ENCODE results near the gene PHKG1.
"Not testable (repeated sequence)": the region's sequence is repeated elsewhere in the genome, so short reads cannot be mapped to it uniquely, and the experiment has no call there.

PHKG1 gene

DNA sequence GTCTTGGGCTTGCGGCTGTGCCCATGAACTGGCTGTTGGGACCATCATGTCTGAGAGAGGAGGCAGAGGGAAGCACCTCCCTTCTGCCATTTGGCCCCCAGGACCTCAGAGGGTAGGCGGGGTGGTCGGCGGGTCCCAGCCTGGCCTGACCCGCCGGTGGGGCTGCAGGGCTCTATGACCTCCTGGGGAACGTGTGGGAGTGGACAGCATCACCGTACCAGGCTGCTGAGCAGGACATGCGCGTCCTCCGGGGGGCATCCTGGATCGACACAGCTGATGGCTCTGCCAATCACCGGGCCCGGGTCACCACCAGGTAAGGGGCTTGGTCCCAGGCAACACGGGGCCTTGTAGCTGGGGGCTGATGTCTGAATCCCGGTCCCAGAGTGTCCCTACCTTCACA lies 14.6 kb downstream of the PHKG1 start:
- H3K27ac Mint-ChIP-seq (ENCODE audit: low read depth), result no peak overlapping the region
- no peak overlapping the region for H3K4me3 Mint-ChIP-seq
- no peaks in the 10 kb centered on the region for H3K27me3 Mint-ChIP-seq
- no peaks in the 10 kb centered on the region for H3K9me3 Mint-ChIP-seq
- H3K36me3 Mint-ChIP-seq (ENCODE audit: insufficient read depth), result peaks cover 22% of the 10 kb centered on the region
- ATAC-seq (replicated peaks; ENCODE audit: extremely low read depth, poor library complexity, severe bottlenecking) (no peak), DNase-seq (ENCODE audit: low spot score in 2 of 2) (no peak)
- peaks cover 6% of the 10 kb centered on the region for H3K4me1 Mint-ChIP-seq

DNA sequence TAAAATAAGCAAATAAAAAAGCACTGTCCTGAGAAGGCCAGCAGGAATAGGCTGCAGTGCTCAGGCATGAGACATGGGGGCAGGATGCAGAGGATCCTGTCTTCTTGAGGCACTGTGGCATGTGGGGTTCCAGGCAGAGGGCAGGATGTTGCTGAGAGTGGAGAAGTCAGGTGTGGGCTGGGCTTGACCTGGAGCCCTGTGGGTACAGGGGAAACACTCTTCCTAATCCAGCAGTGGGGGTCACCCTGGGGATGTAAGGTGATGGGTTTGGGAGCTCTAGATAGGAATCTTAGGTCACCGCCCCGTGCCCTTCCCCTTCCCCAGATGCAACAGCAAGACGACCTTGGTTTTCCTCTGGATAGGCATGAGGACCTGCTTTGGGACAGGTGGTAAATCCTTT lies 15.1 kb downstream of the PHKG1 start:
- Mint-ChIP-seq H3K4me1 (peaks cover 6% of the 10 kb centered on the region), H3K36me3 (ENCODE audit: insufficient read depth) (peaks cover 22% of the 10 kb centered on the region)
- no peak for DNase-seq (ENCODE audit: low spot score in 2 of 2)

GRCh38 chr7:56074371-56074791 lies 18.4 kb downstream of the PHKG1 start:
- DNase-seq (ENCODE audit: low spot score in 2 of 2), result peak; percentile 48 to 53
- Mint-ChIP-seq H3K27me3 (no peaks in the 10 kb centered on the region), H3K36me3 (ENCODE audit: insufficient read depth) (peaks cover 40% of the 10 kb centered on the region), H3K27ac (ENCODE audit: low read depth) (no peak overlapping the region), H3K4me3 (no peak overlapping the region), H3K9me3 (no peaks in the 10 kb centered on the region), H3K4me1 (peaks cover 6% of the 10 kb centered on the region)
- peak; percentile 80 for ATAC-seq (replicated peaks; ENCODE audit: extremely low read depth, poor library complexity, severe bottlenecking)

More for the DNA sequence above, 15.1 kb downstream of the PHKG1 start:
- Mint-ChIP-seq H3K4me3 (no peak overlapping the region), H3K9me3 (no peaks in the 10 kb centered on the region), H3K27me3 (no peaks in the 10 kb centered on the region), H3K27ac (ENCODE audit: low read depth) (no peak overlapping the region)
- no peak for ATAC-seq (replicated peaks; ENCODE audit: extremely low read depth, poor library complexity, severe bottlenecking)

DNA sequence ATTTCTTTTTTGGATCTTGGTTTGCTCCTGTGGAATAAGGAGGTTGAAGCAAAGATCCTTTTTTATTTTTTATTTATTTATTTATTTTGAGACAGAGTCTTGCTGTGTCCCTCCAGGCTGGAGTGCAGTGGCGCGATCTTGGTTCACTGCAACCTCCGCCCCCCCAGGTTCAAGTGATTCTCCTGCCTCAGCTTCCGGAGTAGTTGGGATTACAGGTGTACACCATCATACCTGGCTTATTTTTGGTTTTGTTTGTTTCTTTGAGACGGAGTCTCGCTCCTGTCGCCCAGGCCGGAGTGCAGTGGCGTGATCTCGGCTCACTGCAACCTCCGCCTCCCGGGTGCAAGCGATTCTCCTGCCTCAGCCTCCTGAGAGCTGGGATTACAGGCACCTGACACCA lies 26.4 kb downstream of the PHKG1 start:
- H3K4me3 Mint-ChIP-seq; ATAC-seq (replicated peaks; ENCODE audit: extremely low read depth, poor library complexity, severe bottlenecking); H3K27ac Mint-ChIP-seq (ENCODE audit: low read depth); H3K27me3 Mint-ChIP-seq; DNase-seq (ENCODE audit: low spot score in 2 of 2); H3K9me3 Mint-ChIP-seq: not testable (repeated sequence)
- H3K4me1 Mint-ChIP-seq, result peaks cover 28% of the 10 kb centered on the region
- peaks cover 50% of the 10 kb centered on the region for H3K36me3 Mint-ChIP-seq (ENCODE audit: insufficient read depth)

GRCh38 chr7:56063882-56064625 lies 28.7 kb downstream of the PHKG1 start, which contains the start of gene SUMF2:
TSS of gene SUMF2 (plus strand) at chr7:56064286. CDS start at chr7:56064312, 26 bp downstream.
- Mint-ChIP-seq H3K4me3 (peak within 1 kb of the TSS; percentile 92), H3K4me1 (peaks cover 28% of the 10 kb centered on the region), H3K27me3 (no peaks in the 10 kb centered on the region), H3K36me3 (ENCODE audit: insufficient read depth) (peaks cover 53% of the 10 kb centered on the region), H3K27ac (ENCODE audit: low read depth) (peak within 1 kb of the TSS; percentile 95), H3K9me3 (no peaks in the 10 kb centered on the region)
- DNase-seq (ENCODE audit: low spot score in 2 of 2) (peak; percentile 79 to 86), ATAC-seq (replicated peaks; ENCODE audit: extremely low read depth, poor library complexity, severe bottlenecking) (peak; percentile 86)

- H3K4me3 Mint-ChIP-seq, result peak overlapping the region; percentile 92
- H3K27ac Mint-ChIP-seq (ENCODE audit: low read depth), result peak overlapping the region; percentile 95
- no peaks in the 10 kb centered on the region for H3K27me3 Mint-ChIP-seq
- peaks cover 28% of the 10 kb centered on the region for H3K4me1 Mint-ChIP-seq
- H3K36me3 Mint-ChIP-seq (ENCODE audit: insufficient read depth), result peaks cover 52% of the 10 kb centered on the region
- DNase-seq (ENCODE audit: low spot score in 2 of 2) (no peak), ATAC-seq (replicated peaks; ENCODE audit: extremely low read depth, poor library complexity, severe bottlenecking) (no peak)
- no peaks in the 10 kb centered on the region for H3K9me3 Mint-ChIP-seq
These were observed 29.3 kb downstream of the PHKG1 start for GRCh38 chr7:56063500-56063881.

DNA sequence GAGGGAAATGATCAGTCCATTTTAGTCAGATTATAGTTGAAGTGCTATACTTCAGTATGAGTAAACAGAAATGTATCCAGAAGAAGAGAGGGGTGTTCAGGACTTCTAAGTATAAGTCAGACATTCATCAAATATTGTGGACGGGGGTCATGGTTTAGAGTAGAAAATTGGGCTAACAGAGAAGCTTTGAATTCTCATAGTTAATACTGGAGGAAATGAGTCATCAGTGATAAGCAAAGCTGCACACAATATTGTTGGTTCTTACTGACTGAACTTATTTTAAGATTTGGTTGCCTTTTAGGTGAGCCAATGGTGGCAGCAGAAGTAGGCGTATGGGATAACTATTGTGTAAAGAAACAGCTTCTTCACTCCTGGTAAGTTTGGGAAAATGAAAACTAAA lies 30.4 kb downstream of the PHKG1 start:
- Mint-ChIP-seq H3K27me3 (no peaks in the 10 kb centered on the region), H3K4me3 (peak overlapping the region; percentile 19), H3K9me3 (no peaks in the 10 kb centered on the region), H3K36me3 (ENCODE audit: insufficient read depth) (peaks cover 59% of the 10 kb centered on the region), H3K4me1 (peaks cover 28% of the 10 kb centered on the region), H3K27ac (ENCODE audit: low read depth) (peak overlapping the region; percentile 95)
- DNase-seq (ENCODE audit: low spot score in 2 of 2) (no peak), ATAC-seq (replicated peaks; ENCODE audit: extremely low read depth, poor library complexity, severe bottlenecking) (no peak)

DNA sequence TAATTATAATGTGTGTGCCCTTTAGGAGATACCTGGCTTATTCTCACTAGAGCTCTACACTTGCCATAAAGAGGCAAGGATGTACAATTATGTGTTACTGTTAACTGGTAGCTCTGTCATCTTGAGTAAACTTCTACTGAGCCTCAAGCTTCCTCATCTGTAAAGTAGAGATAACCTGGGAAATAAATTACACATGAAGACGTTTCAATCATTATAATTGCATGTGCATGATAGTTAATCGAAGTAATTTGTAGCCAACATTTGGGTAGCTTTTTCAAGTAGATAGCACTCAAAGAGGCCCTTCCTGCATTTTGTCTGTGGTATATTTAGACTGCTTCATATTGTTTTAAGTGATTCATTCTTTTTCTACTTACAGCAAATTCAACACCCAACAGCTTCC lies 38.8 kb downstream of the PHKG1 start:
- ATAC-seq (replicated peaks; ENCODE audit: extremely low read depth, poor library complexity, severe bottlenecking) (no peak), DNase-seq (ENCODE audit: low spot score in 2 of 2) (no peak)
- H3K27me3 Mint-ChIP-seq, result no peaks in the 10 kb centered on the region
- peaks cover 60% of the 10 kb centered on the region for H3K36me3 Mint-ChIP-seq (ENCODE audit: insufficient read depth)
- H3K4me3 Mint-ChIP-seq, result no peak overlapping the region
- H3K9me3 Mint-ChIP-seq, result no peaks in the 10 kb centered on the region
- peaks cover 21% of the 10 kb centered on the region for H3K4me1 Mint-ChIP-seq
- no peak overlapping the region for H3K27ac Mint-ChIP-seq (ENCODE audit: low read depth)

GRCh38 chr7:56053379-56053778 lies 39.4 kb downstream of the PHKG1 start:
- no peaks in the 10 kb centered on the region for H3K27me3 Mint-ChIP-seq
- H3K27ac Mint-ChIP-seq (ENCODE audit: low read depth), result peak overlapping the region; percentile 32
- no peak overlapping the region for H3K4me3 Mint-ChIP-seq
- peaks cover 21% of the 10 kb centered on the region for H3K4me1 Mint-ChIP-seq
- no peaks in the 10 kb centered on the region for H3K9me3 Mint-ChIP-seq
- H3K36me3 Mint-ChIP-seq (ENCODE audit: insufficient read depth), result peaks cover 55% of the 10 kb centered on the region
- DNase-seq (ENCODE audit: low spot score in 2 of 2) (no peak), ATAC-seq (replicated peaks; ENCODE audit: extremely low read depth, poor library complexity, severe bottlenecking) (no peak)

GRCh38 chr7:56051339-56052191 lies 41.2 kb downstream of the PHKG1 start, which contains the start of the genes CCT6A and PSPH:
TSS of gene CCT6A (plus strand) at chr7:56051765. CDS start at chr7:56051849, 84 bp downstream.
TSS of gene PSPH (minus strand) at chr7:56051444. CDS start at chr7:56021212, 30,232 bp downstream.
- H3K4me1 Mint-ChIP-seq, result peaks cover 21% of the 10 kb centered on the region

DNA sequence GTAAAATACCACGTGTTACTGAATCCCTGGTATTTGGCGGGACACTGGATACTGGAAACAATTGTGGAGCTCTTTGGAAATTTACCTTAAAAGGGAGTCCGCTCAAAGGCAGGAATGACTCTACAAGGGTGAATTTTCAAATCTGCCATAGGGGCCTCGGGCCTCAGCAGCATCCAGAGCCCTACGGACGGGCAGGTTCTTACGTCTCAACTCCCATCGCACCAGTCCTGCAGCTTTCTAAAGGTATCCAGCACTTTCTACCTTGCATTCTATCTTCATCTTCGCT lies 41.8 kb downstream of the PHKG1 start:
- DNase-seq (ENCODE audit: low spot score in 2 of 2) (no peak), ATAC-seq (replicated peaks; ENCODE audit: extremely low read depth, poor library complexity, severe bottlenecking) (no peak)
- peaks cover 21% of the 10 kb centered on the region for H3K4me1 Mint-ChIP-seq

More at GRCh38 chr7:56051339-56052191, 41.2 kb downstream of the PHKG1 start, which contains the start of the genes CCT6A and PSPH:
- Mint-ChIP-seq H3K36me3 (ENCODE audit: insufficient read depth) (peaks cover 38% of the 10 kb centered on the region), H3K27ac (ENCODE audit: low read depth) (peak within 1 kb of the TSS; percentile 92), H3K9me3 (no peaks in the 10 kb centered on the region), H3K4me3 (peak within 1 kb of the TSS; percentile 85), H3K27me3 (no peaks in the 10 kb centered on the region)
- ATAC-seq (replicated peaks; ENCODE audit: extremely low read depth, poor library complexity, severe bottlenecking) (peak; percentile 91), DNase-seq (ENCODE audit: low spot score in 2 of 2) (peak; percentile 67 to 73)

DNA sequence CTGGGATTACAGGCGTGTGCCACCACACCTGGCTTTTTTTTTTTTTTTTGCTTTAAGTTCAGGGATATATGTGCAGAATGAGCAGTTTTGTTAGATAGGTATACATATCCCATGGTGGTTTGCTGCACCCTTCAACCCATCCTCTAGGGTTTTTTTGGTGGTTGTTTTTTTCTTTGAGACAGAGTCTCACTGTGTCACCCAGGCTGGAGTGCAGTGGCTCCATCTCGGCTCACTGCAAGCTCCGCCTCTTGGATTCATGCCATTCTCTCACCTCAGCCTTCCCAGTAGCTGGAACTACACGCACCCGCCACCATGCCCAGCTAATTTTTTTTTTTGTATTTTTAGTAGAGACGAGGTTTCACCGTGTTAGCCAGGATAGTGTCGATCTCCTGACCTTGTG lies 44.0 kb downstream of the PHKG1 start:
- ATAC-seq (replicated peaks; ENCODE audit: extremely low read depth, poor library complexity, severe bottlenecking); H3K4me3 Mint-ChIP-seq; H3K27ac Mint-ChIP-seq (ENCODE audit: low read depth); H3K9me3 Mint-ChIP-seq; DNase-seq (ENCODE audit: low spot score in 2 of 2); H3K27me3 Mint-ChIP-seq: not testable (repeated sequence)
- peaks cover 15% of the 10 kb centered on the region for H3K36me3 Mint-ChIP-seq (ENCODE audit: insufficient read depth)
- H3K4me1 Mint-ChIP-seq, result peaks cover 18% of the 10 kb centered on the region

More for the DNA sequence above, 41.8 kb downstream of the PHKG1 start:
- H3K27me3 Mint-ChIP-seq, result no peaks in the 10 kb centered on the region
- peak overlapping the region; percentile 85 for H3K4me3 Mint-ChIP-seq
- no peaks in the 10 kb centered on the region for H3K9me3 Mint-ChIP-seq
- peaks cover 32% of the 10 kb centered on the region for H3K36me3 Mint-ChIP-seq (ENCODE audit: insufficient read depth)
- H3K27ac Mint-ChIP-seq (ENCODE audit: low read depth), result peak overlapping the region; percentile 92
